Measurements from ENCODE around the gene NTSR1. TPM values are rescaled to one million over a fixed set of nuclear protein-coding genes. Genes with fewer than 3 reads are reported as not detected.

Gene NTSR1
- total and polyA plus RNA-seq, 2 donors (not counting 1 experiment from before 2014, with no cell fraction given): not detected

DNA sequence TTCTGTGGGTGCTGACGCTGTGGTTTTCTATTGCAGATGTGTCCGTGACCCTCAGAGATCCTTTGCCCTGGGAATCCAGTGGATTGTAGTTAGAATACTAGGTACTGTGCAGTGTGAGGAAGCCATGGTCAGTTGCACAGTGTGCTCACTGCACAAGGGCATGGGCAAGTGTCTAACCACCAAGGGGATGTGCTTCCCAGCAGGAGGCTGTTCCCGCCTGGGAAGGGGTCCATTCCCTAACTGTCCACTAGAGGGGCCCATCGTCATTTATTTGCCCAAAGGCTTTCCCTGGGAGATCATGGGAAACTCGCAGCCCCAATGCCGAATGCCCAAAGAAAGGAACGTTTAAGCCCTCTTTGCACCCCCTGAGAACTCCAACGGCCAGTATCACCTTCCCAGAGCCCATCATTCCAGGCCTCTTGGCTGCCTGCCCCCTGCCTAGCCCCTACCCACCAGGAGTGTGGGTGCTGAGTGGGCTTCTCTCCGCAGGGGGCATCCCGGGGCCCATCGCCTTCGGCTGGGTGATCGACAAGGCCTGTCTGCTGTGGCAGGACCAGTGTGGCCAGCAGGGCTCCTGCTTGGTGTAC, 40.1 kb upstream of the NTSR1 start:
- no peak overlapping the region for H3K9ac ChIP-seq (ENCODE audit: low read length)
- H3K79me2 ChIP-seq (ENCODE audit: control insufficient read depth, insufficient read depth, low read length): peaks cover 3% of the 10 kb centered on the region
- no peaks in the 10 kb centered on the region for H3K27me3 ChIP-seq (replicated peaks in 1 of 4; ENCODE audit: control extremely low read depth in 1 of 4, control insufficient read depth in 3 of 4, insufficient read depth in 4 of 4, low read length in 3 of 4)
- no peak overlapping the region for H3K4me2 ChIP-seq (replicated peaks; ENCODE audit: low read depth, low read length, poor library complexity, severe bottlenecking)
- DNase-seq: peak; percentile 56
- no peaks in the 10 kb centered on the region for H4K20me1 ChIP-seq (ENCODE audit: control insufficient read depth, insufficient read depth, low read length, poor library complexity, severe bottlenecking)
- Mint-ChIP-seq H3K4me3 (no peak overlapping the region), H3K27ac (no peak overlapping the region), H3K4me1 (no peaks in the 10 kb centered on the region), H3K9me3 (ENCODE audit: insufficient read depth) (no peaks in the 10 kb centered on the region), H3K27me3 (no peaks in the 10 kb centered on the region)
- CTCF ChIA-PET: interaction anchor here (1.2 to 2.0 kb wide), 6 partner anchors 17 to 140 kb away, joined by 4 to 9 read pairs (median 6); no protein-coding TSS in a partner anchor
- H3K4me3 ChIP-seq (ENCODE audit: control extremely low read depth in 1 of 5, extremely low read depth in 1 of 5, insufficient read depth in 1 of 5, low read depth in 2 of 5, low read length in 4 of 5): no peak overlapping the region
- ATAC-seq (ENCODE audit: low read depth): no peak
- H2AFZ ChIP-seq (ENCODE audit: insufficient read depth, low read depth, low read length, poor library complexity, severe bottlenecking): no peak overlapping the region
- no peaks in the 10 kb centered on the region for H3K9me3 ChIP-seq (ENCODE audit: control extremely low read depth in 1 of 3, control insufficient read depth in 2 of 3, insufficient read depth in 1 of 3, low read length in 2 of 3)
- WGBS (ENCODE audit: insufficient coverage): 81% methylated on average over 13 of the region's 13 CpGs
- H3K36me3 ChIP-seq (replicated peaks in 1 of 2; ENCODE audit: control extremely low read depth in 1 of 2, control insufficient read depth in 1 of 2, extremely low read depth in 1 of 2, insufficient read depth in 2 of 2, low read length in 1 of 2): no peaks in the 10 kb centered on the region
- no peak overlapping the region for H3K27ac ChIP-seq (ENCODE audit: low read length in 2 of 2)
- POLR2A ChIA-PET: no interaction called here
- no peaks in the 10 kb centered on the region for H3K4me1 ChIP-seq (ENCODE audit: control insufficient read depth in 2 of 2, insufficient read depth in 2 of 2, low read length in 2 of 2)
- peak; percentile 73 for TF ChIP-seq CTCF (IDR thresholded peaks at IDR 0.05)
- no peak for TF ChIP-seq EZH2 (IDR thresholded peaks at IDR 0.05; ENCODE audit: borderline replicate concordance, insufficient read depth, low read depth, low read length, poor library complexity, severe bottlenecking)
- intact Hi-C loops (cut with micrococcal nuclease): loop anchor here (1.0 to 2.0 kb wide), 3 partner anchors 44 to 340 kb away; no protein-coding TSS in a partner anchor

DNA sequence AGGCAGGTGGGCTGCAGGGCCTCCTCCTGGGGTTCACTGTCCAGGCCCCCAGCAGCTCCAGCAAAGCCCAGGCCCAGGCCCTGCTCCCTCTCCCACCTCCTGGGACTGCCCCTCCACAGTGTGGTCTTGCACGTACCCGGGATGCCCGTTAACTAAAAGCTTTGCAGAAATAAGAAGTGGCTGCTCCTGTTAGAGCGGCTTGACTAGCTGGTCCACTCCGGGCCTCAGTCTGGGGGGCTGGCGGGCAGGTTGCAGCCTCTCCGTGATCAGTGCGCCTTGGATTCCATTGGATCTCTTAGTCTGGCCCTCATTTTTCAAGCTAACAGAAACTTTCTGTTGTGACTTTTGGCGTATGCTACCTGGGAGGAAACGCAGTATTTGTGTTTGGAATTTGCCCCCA, 39.4 kb upstream of the NTSR1 start:
- H3K27me3 Mint-ChIP-seq: no peaks in the 10 kb centered on the region
- DNase-seq (no peak), ATAC-seq (ENCODE audit: low read depth) (no peak)
- no peaks in the 10 kb centered on the region for H3K4me1 ChIP-seq (ENCODE audit: control insufficient read depth in 2 of 2, insufficient read depth in 2 of 2, low read length in 2 of 2)
- H3K4me2 ChIP-seq (replicated peaks; ENCODE audit: low read depth, low read length, poor library complexity, severe bottlenecking): no peak overlapping the region
- H3K9ac ChIP-seq (ENCODE audit: low read length): no peak overlapping the region
- intact Hi-C loops (cut with micrococcal nuclease): loop anchor here (2.0 kb wide), 1 partner anchor 340 kb away; no protein-coding TSS in a partner anchor
- 99% methylated on average over 10 of the region's 10 CpGs for WGBS (ENCODE audit: insufficient coverage)
- H3K27ac ChIP-seq (ENCODE audit: low read length in 2 of 2): no peak overlapping the region
- no peak overlapping the region for H2AFZ ChIP-seq (ENCODE audit: insufficient read depth, low read depth, low read length, poor library complexity, severe bottlenecking)
- H3K27ac Mint-ChIP-seq: no peak overlapping the region
- H4K20me1 ChIP-seq (ENCODE audit: control insufficient read depth, insufficient read depth, low read length, poor library complexity, severe bottlenecking): no peaks in the 10 kb centered on the region
- H3K9me3 ChIP-seq (ENCODE audit: control extremely low read depth in 1 of 3, control insufficient read depth in 2 of 3, insufficient read depth in 1 of 3, low read length in 2 of 3): no peaks in the 10 kb centered on the region
- H3K27me3 ChIP-seq (replicated peaks in 1 of 4; ENCODE audit: control extremely low read depth in 1 of 4, control insufficient read depth in 3 of 4, insufficient read depth in 4 of 4, low read length in 3 of 4): no peaks in the 10 kb centered on the region
- H3K4me1 Mint-ChIP-seq: no peaks in the 10 kb centered on the region
- TF ChIP-seq EZH2 (IDR thresholded peaks at IDR 0.05; ENCODE audit: borderline replicate concordance, insufficient read depth, low read depth, low read length, poor library complexity, severe bottlenecking) (no peak), CTCF (IDR thresholded peaks at IDR 0.05) (no peak)
- H3K4me3 ChIP-seq (ENCODE audit: control extremely low read depth in 1 of 5, extremely low read depth in 1 of 5, insufficient read depth in 1 of 5, low read depth in 2 of 5, low read length in 4 of 5): no peak overlapping the region
- no peaks in the 10 kb centered on the region for H3K9me3 Mint-ChIP-seq (ENCODE audit: insufficient read depth)
- ChIA-PET CTCF (interaction anchor here (0.9 to 1.5 kb wide), 3 partner anchors 18 to 139 kb away, joined by 6 to 7 read pairs (median 7); no protein-coding TSS in a partner anchor), POLR2A (no interaction called here)
- H3K79me2 ChIP-seq (ENCODE audit: control insufficient read depth, insufficient read depth, low read length): peaks cover 3% of the 10 kb centered on the region
- H3K4me3 Mint-ChIP-seq: no peak overlapping the region
- H3K36me3 ChIP-seq (replicated peaks in 1 of 2; ENCODE audit: control extremely low read depth in 1 of 2, control insufficient read depth in 1 of 2, extremely low read depth in 1 of 2, insufficient read depth in 2 of 2, low read length in 1 of 2): no peaks in the 10 kb centered on the region

Measured in B cell (primary cell).